ENCODE data around the gene SLC12A8.

SLC12A8 gene

GRCh38 chr3:125134952-125135351 lies 77.6 kb downstream of the SLC12A8 start:
- Histone ChIP-seq H3K4me3 (no peak overlapping the region), H3K27ac (no peak overlapping the region)
- DNase-seq (ENCODE audit: low spot score) = no peak
- TF ChIP-seq CTCF (IDR thresholded peaks at IDR 0.05) = no peak

- H3K27ac ChIP-seq = no peak overlapping the region
- no peak for DNase-seq (ENCODE audit: low spot score)
- TF ChIP-seq CTCF (IDR thresholded peaks at IDR 0.05) = no peak
- no peak overlapping the region for H3K4me3 ChIP-seq
These were observed 79.7 kb downstream of the SLC12A8 start for GRCh38 chr3:125132815-125133214.

- no peak for TF ChIP-seq CTCF (IDR thresholded peaks at IDR 0.05)
- Histone ChIP-seq H3K27ac (peak overlapping the region in 1 of 2 donors; percentile 69), H3K4me3 (no peak overlapping the region)
- no peak for DNase-seq (ENCODE audit: low spot score)
These were observed 83.0 kb downstream of the SLC12A8 start for GRCh38 chr3:125129512-125129997.

GRCh38 chr3:125128861-125129501 lies 83.6 kb downstream of the SLC12A8 start:
- TF ChIP-seq CTCF (IDR thresholded peaks at IDR 0.05) = no peak
- DNase-seq (ENCODE audit: low spot score) = no peak
- no peak overlapping the region for H3K4me3 ChIP-seq
- peak overlapping the region in 1 of 2 donors; percentile 69 for H3K27ac ChIP-seq

GRCh38 chr3:125126323-125126722 lies 86.2 kb downstream of the SLC12A8 start:
- no peak overlapping the region for H3K4me3 ChIP-seq
- no peak for DNase-seq (ENCODE audit: low spot score)
- no peak for TF ChIP-seq CTCF (IDR thresholded peaks at IDR 0.05)
- H3K27ac ChIP-seq = no peak overlapping the region

- Histone ChIP-seq H3K4me3 (no peak overlapping the region), H3K27ac (no peak overlapping the region)
- no peak for DNase-seq (ENCODE audit: low spot score)
- no peak for TF ChIP-seq CTCF (IDR thresholded peaks at IDR 0.05)
These were observed 86.7 kb downstream of the SLC12A8 start for GRCh38 chr3:125125821-125126245.

Data from coronary artery (tissue), 2 donors.